Liver (tissue), 3 donors: ENCODE results near the gene TYW5.

Experiments
- EGR1 ChIP-seq, 2 donors: IDR thresholded peaks; 2 replicates each; pipeline ENCODE4 v1.6.1; 2016 to 2018; ENCODE audit warnings: antibody characterized with exemption in 2 of 2, low read depth in 2 of 2
- GABPA ChIP-seq, 2 donors: IDR thresholded peaks in 1 of 2; conservative IDR thresholded peaks in 1 of 2; 2 replicates each; pipeline ENCODE4 v1.6.1; 2016; ENCODE audit warnings: antibody characterized with exemption in 2 of 2, mild to moderate bottlenecking in 1 of 2, moderate library complexity in 1 of 2
- HNF4A ChIP-seq, 2 donors: conservative IDR thresholded peaks; 2 replicates each; pipeline ENCODE4 v1.6.1; 2016; ENCODE audit warnings: antibody characterized with exemption in 2 of 2, mild to moderate bottlenecking in 2 of 2
- HNF4G ChIP-seq: IDR thresholded peaks from 2 replicates; pipeline ENCODE4 v1.6.1; 2016; ENCODE audit warnings: antibody characterized with exemption
- JUND ChIP-seq, 2 donors: IDR thresholded peaks; 2 replicates each; pipeline ENCODE4 v1.6.1; 2016; ENCODE audit warnings: antibody characterized with exemption in 2 of 2
- RAD21 ChIP-seq, 2 donors: IDR thresholded peaks; 2 replicates each; pipeline ENCODE4 v1.6.1; 2016; ENCODE audit warnings: antibody characterized with exemption in 2 of 2, mild to moderate bottlenecking in 2 of 2
- RXRA ChIP-seq, 2 donors: IDR thresholded peaks; 2 replicates each; pipeline ENCODE4 v1.6.1; 2017 to 2018; ENCODE audit warnings: antibody characterized with exemption in 2 of 2, mild to moderate bottlenecking in 1 of 2
- SP1 ChIP-seq: IDR thresholded peaks from 2 replicates; pipeline ENCODE4 v1.6.1; 2018; ENCODE audit warnings: antibody characterized with exemption, mild to moderate bottlenecking
- TAF1 ChIP-seq: conservative IDR thresholded peaks from 2 replicates; pipeline ENCODE4 v1.6.1; 2016; ENCODE audit warnings: antibody characterized with exemption, mild to moderate bottlenecking
- YY1 ChIP-seq: IDR thresholded peaks from 2 replicates; pipeline ENCODE4 v1.6.1; 2016; ENCODE audit warnings: antibody characterized with exemption, mild to moderate bottlenecking
- TF ChIP-seq, protein P1 (sequence below): fragments of 150-350 bp; IDR thresholded peaks from 2 replicates; pipeline ENCODE4 v1.5.1; 2017; ENCODE audit warnings: improper control_type of control experiment, low read depth, low read length; ENCODE audit not compliant: missing input control
- TF ChIP-seq, protein P2 (sequence below): IDR thresholded peaks from 2 replicates; pipeline ENCODE4 v1.6.1; 2016; ENCODE audit warnings: antibody characterized with exemption
- TF ChIP-seq, protein P3 (sequence below): IDR thresholded peaks from 2 replicates; pipeline ENCODE4 v1.6.1; 2016; ENCODE audit warnings: antibody characterized with exemption, mild to moderate bottlenecking
- TF ChIP-seq, protein P4 (sequence below): IDR thresholded peaks from 2 replicates; pipeline ENCODE4 v1.6.1; 2016; ENCODE audit warnings: antibody characterized with exemption
- donor health status: healthy.
- donor health status: healthy.

DNA sequence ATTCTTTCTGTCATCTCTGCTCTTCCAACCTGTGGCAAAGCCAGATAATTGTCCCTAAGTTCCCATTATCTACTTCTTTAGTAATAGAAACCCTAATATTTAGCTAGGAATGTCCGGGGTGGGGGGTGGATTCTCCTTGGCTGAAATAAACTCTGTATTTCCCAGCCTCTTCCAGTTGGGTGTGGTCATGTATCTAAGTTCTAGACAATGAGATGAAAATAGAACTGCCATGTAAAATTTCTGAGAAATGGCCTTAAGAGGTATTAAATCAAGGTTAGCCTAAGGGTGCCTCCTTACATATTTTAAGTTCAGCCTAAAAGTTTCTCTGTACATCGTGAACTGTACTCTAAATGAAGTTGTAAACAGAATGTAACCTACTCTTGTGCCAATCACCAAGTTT, 39.6 kb upstream of the TYW5 start:
- no peak for TF ChIP-seq HNF4A (conservative IDR thresholded peaks at IDR 0.05)
- TF ChIP-seq, protein P1, sequence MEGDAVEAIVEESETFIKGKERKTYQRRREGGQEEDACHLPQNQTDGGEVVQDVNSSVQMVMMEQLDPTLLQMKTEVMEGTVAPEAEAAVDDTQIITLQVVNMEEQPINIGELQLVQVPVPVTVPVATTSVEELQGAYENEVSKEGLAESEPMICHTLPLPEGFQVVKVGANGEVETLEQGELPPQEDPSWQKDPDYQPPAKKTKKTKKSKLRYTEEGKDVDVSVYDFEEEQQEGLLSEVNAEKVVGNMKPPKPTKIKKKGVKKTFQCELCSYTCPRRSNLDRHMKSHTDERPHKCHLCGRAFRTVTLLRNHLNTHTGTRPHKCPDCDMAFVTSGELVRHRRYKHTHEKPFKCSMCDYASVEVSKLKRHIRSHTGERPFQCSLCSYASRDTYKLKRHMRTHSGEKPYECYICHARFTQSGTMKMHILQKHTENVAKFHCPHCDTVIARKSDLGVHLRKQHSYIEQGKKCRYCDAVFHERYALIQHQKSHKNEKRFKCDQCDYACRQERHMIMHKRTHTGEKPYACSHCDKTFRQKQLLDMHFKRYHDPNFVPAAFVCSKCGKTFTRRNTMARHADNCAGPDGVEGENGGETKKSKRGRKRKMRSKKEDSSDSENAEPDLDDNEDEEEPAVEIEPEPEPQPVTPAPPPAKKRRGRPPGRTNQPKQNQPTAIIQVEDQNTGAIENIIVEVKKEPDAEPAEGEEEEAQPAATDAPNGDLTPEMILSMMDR: no peak
- TF ChIP-seq, protein P2, sequence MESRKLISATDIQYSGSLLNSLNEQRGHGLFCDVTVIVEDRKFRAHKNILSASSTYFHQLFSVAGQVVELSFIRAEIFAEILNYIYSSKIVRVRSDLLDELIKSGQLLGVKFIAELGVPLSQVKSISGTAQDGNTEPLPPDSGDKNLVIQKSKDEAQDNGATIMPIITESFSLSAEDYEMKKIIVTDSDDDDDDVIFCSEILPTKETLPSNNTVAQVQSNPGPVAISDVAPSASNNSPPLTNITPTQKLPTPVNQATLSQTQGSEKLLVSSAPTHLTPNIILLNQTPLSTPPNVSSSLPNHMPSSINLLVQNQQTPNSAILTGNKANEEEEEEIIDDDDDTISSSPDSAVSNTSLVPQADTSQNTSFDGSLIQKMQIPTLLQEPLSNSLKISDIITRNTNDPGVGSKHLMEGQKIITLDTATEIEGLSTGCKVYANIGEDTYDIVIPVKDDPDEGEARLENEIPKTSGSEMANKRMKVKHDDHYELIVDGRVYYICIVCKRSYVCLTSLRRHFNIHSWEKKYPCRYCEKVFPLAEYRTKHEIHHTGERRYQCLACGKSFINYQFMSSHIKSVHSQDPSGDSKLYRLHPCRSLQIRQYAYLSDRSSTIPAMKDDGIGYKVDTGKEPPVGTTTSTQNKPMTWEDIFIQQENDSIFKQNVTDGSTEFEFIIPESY: no peak
- TF ChIP-seq, protein P3, sequence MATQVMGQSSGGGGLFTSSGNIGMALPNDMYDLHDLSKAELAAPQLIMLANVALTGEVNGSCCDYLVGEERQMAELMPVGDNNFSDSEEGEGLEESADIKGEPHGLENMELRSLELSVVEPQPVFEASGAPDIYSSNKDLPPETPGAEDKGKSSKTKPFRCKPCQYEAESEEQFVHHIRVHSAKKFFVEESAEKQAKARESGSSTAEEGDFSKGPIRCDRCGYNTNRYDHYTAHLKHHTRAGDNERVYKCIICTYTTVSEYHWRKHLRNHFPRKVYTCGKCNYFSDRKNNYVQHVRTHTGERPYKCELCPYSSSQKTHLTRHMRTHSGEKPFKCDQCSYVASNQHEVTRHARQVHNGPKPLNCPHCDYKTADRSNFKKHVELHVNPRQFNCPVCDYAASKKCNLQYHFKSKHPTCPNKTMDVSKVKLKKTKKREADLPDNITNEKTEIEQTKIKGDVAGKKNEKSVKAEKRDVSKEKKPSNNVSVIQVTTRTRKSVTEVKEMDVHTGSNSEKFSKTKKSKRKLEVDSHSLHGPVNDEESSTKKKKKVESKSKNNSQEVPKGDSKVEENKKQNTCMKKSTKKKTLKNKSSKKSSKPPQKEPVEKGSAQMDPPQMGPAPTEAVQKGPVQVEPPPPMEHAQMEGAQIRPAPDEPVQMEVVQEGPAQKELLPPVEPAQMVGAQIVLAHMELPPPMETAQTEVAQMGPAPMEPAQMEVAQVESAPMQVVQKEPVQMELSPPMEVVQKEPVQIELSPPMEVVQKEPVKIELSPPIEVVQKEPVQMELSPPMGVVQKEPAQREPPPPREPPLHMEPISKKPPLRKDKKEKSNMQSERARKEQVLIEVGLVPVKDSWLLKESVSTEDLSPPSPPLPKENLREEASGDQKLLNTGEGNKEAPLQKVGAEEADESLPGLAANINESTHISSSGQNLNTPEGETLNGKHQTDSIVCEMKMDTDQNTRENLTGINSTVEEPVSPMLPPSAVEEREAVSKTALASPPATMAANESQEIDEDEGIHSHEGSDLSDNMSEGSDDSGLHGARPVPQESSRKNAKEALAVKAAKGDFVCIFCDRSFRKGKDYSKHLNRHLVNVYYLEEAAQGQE: no peak
- TF ChIP-seq GABPA (IDR thresholded peaks at IDR 0.05 in 1 of 2, conservative IDR thresholded peaks at IDR 0.05 in 1 of 2): no peak
- TF ChIP-seq YY1: no peak
- TF ChIP-seq, protein P4, sequence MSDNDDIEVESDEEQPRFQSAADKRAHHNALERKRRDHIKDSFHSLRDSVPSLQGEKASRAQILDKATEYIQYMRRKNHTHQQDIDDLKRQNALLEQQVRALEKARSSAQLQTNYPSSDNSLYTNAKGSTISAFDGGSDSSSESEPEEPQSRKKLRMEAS: no peak
- no peak for TF ChIP-seq JUND (IDR thresholded peaks at IDR 0.05)
- no peak for TF ChIP-seq EGR1 (IDR thresholded peaks at IDR 0.05; ENCODE audit: low read depth in 2 of 2)
- TF ChIP-seq HNF4G: no peak
- no peak for TF ChIP-seq TAF1
- TF ChIP-seq RAD21 (IDR thresholded peaks at IDR 0.05): no peak
- no peak for TF ChIP-seq RXRA (IDR thresholded peaks at IDR 0.05)
- no peak for TF ChIP-seq SP1
